Smooth muscle cell (in vitro differentiated cells): ENCODE measurements around the gene INPP4A. TPM values are rescaled to one million over a fixed set of nuclear protein-coding genes. Genes with fewer than 3 reads are reported as not detected.

Experiments
- DNase-seq: peaks from one replicate; lab custom pipeline; 2025; ENCODE audit not compliant: unreplicated experiment; lab: John Stamatoyannopoulos, UW
- H2AFZ ChIP-seq: fragments of 200-600 bp; sonication (generic); 2 replicates; pipeline ENCODE4 v1.6.0; 2016; ENCODE audit warnings: antibody characterized with exemption, low read depth, mild to moderate bottlenecking
- H3F3A ChIP-seq: fragments of 200-600 bp; sonication (generic); 2 replicates; pipeline ENCODE4 v1.6.0; 2017; ENCODE audit warnings: antibody characterized with exemption, low read depth
- H3K27ac ChIP-seq: fragments of 200-600 bp; sonication (generic); 2 replicates; pipeline ENCODE4 v1.5.1; 2016; ENCODE audit warnings: low read depth, mild to moderate bottlenecking
- H3K27me3 ChIP-seq: fragments of 200-600 bp; sonication (generic); 2 replicates; pipeline ENCODE4 v1.6.1; 2016; ENCODE audit warnings: low read depth, mild to moderate bottlenecking
- H3K36me3 ChIP-seq: fragments of 200-600 bp; sonication (generic); 2 replicates; pipeline ENCODE4 v1.5.1; 2016; ENCODE audit warnings: low read depth
- H3K4me1 ChIP-seq: fragments of 200-600 bp; sonication (generic); 2 replicates; pipeline ENCODE4 v1.5.1; 2016; ENCODE audit warnings: low read depth
- H3K4me2 ChIP-seq: fragments of 200-600 bp; sonication (generic); 2 replicates; pipeline ENCODE4 v1.6.0; 2016; ENCODE audit warnings: mild to moderate bottlenecking
- H3K4me3 ChIP-seq: fragments of 200-600 bp; sonication (generic); 2 replicates; pipeline ENCODE4 v1.5.1; 2016; ENCODE audit warnings: mild to moderate bottlenecking
- H3K79me2 ChIP-seq: fragments of 200-600 bp; sonication (generic); 2 replicates; pipeline ENCODE4 v1.6.0; 2016; ENCODE audit warnings: low read depth, mild to moderate bottlenecking
- H3K9ac ChIP-seq: fragments of 200-600 bp; sonication (generic); 2 replicates; pipeline ENCODE4 v1.6.0; 2016; ENCODE audit warnings: low read depth
- H3K9me3 ChIP-seq: fragments of 200-600 bp; sonication (generic); replicated peaks from 2 replicates; pipeline ENCODE4 v1.5.1; 2016; ENCODE audit warnings: low read depth
- H4K20me1 ChIP-seq: fragments of 200-600 bp; sonication (generic); 2 replicates; pipeline ENCODE4 v1.6.0; 2016; ENCODE audit warnings: low read depth
- CTCF ChIP-seq: fragments of 200-600 bp; sonication (generic); IDR thresholded peaks from 2 replicates; pipeline ENCODE4 v1.5.1; 2017; ENCODE audit warnings: borderline replicate concordance, mild to moderate bottlenecking, antibody characterized with exemption; ENCODE audit not compliant: insufficient read depth, poor library complexity, severe bottlenecking
- WGBS: methylation state at CpG from one replicate; pipeline ENCODE4 v1.1.7; 2016; ENCODE audit warnings: low lambda C conversion rate; 5-methylcytosine and 5-hydroxymethylcytosine counted together
- polyA plus RNA-seq: library from polyadenylated mRNA; unstranded; fragments of >200 nt; fragmentation: Nextera tagmentation; extraction: Ambion mirVana; gene quantifications from 2 replicates; pipeline ENCODE4 v1.2.1, GENCODE V29; 2016
- total RNA-seq: library from RNA; depleted of rRNA; stranded (reverse); fragments of >200 nt; gene quantifications from 2 replicates; pipeline ENCODE4 v1.2.3, GENCODE V29; 2014

The INPP4A gene
- total and polyA plus RNA-seq, 2 experiments from 2014 or later = 10.1 to 17.3 TPM

DNA sequence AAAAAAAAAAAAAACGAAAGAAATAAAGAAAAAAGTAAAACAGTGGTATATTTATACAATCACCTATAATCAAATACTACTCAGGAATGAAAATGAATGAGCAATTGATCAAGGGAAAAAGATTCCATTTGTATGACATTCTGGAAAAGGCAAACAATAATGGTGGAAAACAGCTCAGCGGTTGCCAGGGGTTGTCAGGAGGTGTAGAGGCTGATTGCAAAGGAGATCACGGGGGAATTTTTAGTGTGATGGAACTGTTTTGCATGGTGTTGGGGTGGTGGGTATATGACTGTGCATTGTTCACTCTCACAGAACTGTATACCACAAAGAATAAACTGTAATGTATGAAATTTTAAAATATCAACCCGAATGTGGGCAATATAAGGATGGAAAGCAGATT, 45.5 kb upstream of the INPP4A start:
- no peak overlapping the region for H3K9ac ChIP-seq
- no peaks in the 10 kb centered on the region for H3K9me3 ChIP-seq
- no peaks in the 10 kb centered on the region for H4K20me1 ChIP-seq
- no peaks in the 10 kb centered on the region for H3K36me3 ChIP-seq
- H3K4me2 ChIP-seq = no peak overlapping the region
- no peak overlapping the region for H2AFZ ChIP-seq
- H3K79me2 ChIP-seq = no peaks in the 10 kb centered on the region
- H3K27ac ChIP-seq = no peak overlapping the region
- WGBS = 73% methylated on average over 4 of the region's 4 CpGs
- H3K27me3 ChIP-seq = peaks cover 34% of the 10 kb centered on the region
- no peak overlapping the region for H3K4me3 ChIP-seq
- no peaks in the 10 kb centered on the region for H3F3A ChIP-seq
- no peaks in the 10 kb centered on the region for H3K4me1 ChIP-seq
- no peak for DNase-seq
- TF ChIP-seq CTCF = no peak

DNA sequence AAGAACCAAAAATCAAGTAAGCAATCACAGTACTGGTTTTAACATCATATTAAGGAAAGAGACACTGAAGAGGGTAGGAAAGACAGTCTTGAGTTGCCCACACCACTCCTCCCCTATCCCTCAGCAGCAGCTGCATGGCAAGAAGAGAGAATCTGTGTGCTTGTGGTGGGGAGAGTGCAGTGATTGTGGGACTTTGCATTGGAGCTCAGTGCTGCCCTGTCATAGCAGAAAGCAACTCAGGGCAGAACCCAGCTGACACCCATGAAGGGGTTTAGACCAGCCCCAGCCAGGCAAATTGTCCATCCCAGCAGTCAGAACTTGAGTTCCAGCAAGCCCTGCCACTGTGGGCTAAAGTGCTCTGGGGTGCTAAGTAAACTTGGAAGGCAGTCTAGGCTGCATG, 40.8 kb upstream of the INPP4A start:
- H3K9ac ChIP-seq = no peak overlapping the region
- H3K27ac ChIP-seq = no peak overlapping the region
- H3K36me3 ChIP-seq = no peaks in the 10 kb centered on the region
- no peak for DNase-seq
- H3K27me3 ChIP-seq = peaks cover 28% of the 10 kb centered on the region
- no peak overlapping the region for H3K4me3 ChIP-seq
- no peaks in the 10 kb centered on the region for H3K4me1 ChIP-seq
- H3K9me3 ChIP-seq = no peaks in the 10 kb centered on the region
- H4K20me1 ChIP-seq = no peaks in the 10 kb centered on the region
- no peak overlapping the region for H3K4me2 ChIP-seq
- H3K79me2 ChIP-seq = no peaks in the 10 kb centered on the region
- no peak overlapping the region for H2AFZ ChIP-seq
- no peaks in the 10 kb centered on the region for H3F3A ChIP-seq
- TF ChIP-seq CTCF = no peak

DNA sequence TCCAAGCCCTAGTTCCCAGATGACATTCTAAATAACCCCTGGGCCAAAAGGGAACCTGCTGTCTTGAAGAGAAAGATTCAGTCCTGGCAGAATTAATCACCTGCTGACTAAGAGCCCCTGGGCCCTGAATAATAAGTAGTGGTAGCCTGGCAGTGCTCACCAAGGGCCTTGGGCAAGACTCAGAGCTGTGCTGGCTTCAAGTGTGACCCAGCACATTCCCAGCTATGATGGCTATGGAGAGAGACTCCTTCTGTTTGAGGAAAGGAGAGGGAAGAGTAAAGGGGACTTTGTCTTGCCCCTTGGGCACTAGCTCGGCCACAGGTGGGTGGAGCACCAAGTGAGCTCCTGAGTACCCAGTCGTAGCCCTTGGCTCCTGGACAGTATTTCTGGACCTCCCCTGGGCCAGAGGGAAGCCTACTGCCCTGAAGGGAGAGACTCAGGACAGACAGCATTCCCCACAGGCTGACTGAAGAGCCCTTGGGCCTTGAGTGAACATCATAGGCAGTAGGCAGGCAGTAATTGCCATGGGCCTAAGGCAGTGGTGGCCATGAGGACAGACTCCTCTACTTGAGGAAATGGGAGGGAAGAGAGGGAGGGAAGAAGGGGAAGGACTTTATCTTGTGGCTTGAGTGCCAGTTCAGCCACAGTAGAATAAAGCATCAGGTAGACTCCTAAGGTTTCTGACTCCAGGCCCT, 40.0 kb upstream of the INPP4A start:
- Histone ChIP-seq H4K20me1 (no peaks in the 10 kb centered on the region), H3K79me2 (no peaks in the 10 kb centered on the region), H3K36me3 (no peaks in the 10 kb centered on the region), H3K27me3 (peaks cover 28% of the 10 kb centered on the region), H2AFZ (no peak overlapping the region), H3F3A (no peaks in the 10 kb centered on the region), H3K4me3 (no peak overlapping the region), H3K4me1 (no peaks in the 10 kb centered on the region), H3K27ac (no peak overlapping the region), H3K4me2 (no peak overlapping the region), H3K9ac (no peak overlapping the region), H3K9me3 (no peaks in the 10 kb centered on the region)
- no peak for DNase-seq
- TF ChIP-seq CTCF = no peak
- 82% methylated on average over 2 of the region's 2 CpGs for WGBS

DNA sequence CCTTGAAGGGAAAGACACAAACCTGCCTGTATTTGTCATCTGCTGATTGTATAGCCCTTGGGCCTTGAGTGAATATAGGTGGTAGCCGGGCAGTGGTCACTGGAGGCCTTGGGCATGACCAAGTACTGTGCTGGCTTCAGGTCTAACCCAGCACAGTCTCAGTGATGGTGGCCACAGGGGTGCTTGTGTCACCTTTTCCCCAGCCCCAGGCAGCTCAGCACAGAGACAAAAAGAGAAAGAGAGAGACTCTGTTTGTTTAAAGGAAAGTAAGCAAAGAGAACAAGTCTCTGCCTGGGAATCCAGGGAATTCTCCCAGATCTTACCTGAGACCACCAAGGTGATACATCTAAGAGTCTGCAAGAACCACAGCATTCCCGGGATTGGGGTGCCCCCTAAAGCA, 39.4 kb upstream of the INPP4A start:
- DNase-seq = no peak
- Histone ChIP-seq H3F3A (no peaks in the 10 kb centered on the region), H3K4me1 (no peaks in the 10 kb centered on the region), H4K20me1 (no peaks in the 10 kb centered on the region), H2AFZ (no peak overlapping the region), H3K4me2 (no peak overlapping the region), H3K36me3 (no peaks in the 10 kb centered on the region), H3K9ac (no peak overlapping the region), H3K27me3 (peaks cover 27% of the 10 kb centered on the region), H3K4me3 (no peak overlapping the region), H3K27ac (no peak overlapping the region), H3K79me2 (no peaks in the 10 kb centered on the region), H3K9me3 (no peaks in the 10 kb centered on the region)
- 84% methylated on average over 2 of the region's 2 CpGs for WGBS
- TF ChIP-seq CTCF = no peak
